Stimulated activated naive CD8-positive, alpha-beta T cell treated with anti-CD3 and anti-CD28 coated beads, Interleukin-15, Interleukin-2, amounts not matched to agents 100 U/mL and 50 U/mL, for 24 hours (primary cell): Measurements from ENCODE around the gene NTMT1.

ENCODE experiments used
- ATAC-seq: fragments of 150-1000 bp; cut with Tn5 transposase; one replicate; pipeline ENCODE4 v1.10.0; 2021
- DNase-seq: peaks from one replicate; pipeline ENCODE4 v3.0.0; 2021

The NTMT1 gene

GRCh38 chr9:129678844-129679243 lies 52.9 kb downstream of the NTMT1 start:
- DNase-seq (no peak), ATAC-seq (no peak)

GRCh38 chr9:129679537-129679936 lies 53.6 kb downstream of the NTMT1 start:
- DNase-seq (no peak), ATAC-seq (no peak)

DNA sequence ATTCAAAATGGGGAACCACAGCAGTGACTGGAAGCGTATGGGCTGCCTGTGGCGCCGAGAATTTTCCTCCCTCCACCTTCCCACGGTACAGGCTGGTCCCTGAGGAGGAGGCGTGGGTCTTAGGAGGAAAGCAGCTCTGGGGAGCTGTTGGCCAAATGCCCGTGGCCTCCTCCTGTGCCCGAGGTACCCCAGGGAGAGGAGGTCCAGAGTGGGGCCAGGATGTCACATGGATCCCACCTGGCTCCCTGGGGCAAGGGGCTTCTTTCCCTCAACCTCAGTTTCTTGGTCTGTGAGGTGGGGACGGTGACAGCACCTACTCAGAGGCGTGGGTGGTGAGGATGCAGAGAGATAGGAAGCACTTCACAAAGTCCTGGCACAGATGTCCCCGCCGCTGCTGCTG lies 56.0 kb downstream of the NTMT1 start:
- no peak for ATAC-seq
- no peak for DNase-seq

GRCh38 chr9:129682381-129682780 lies 56.4 kb downstream of the NTMT1 start:
- ATAC-seq (no peak), DNase-seq (no peak)

DNA sequence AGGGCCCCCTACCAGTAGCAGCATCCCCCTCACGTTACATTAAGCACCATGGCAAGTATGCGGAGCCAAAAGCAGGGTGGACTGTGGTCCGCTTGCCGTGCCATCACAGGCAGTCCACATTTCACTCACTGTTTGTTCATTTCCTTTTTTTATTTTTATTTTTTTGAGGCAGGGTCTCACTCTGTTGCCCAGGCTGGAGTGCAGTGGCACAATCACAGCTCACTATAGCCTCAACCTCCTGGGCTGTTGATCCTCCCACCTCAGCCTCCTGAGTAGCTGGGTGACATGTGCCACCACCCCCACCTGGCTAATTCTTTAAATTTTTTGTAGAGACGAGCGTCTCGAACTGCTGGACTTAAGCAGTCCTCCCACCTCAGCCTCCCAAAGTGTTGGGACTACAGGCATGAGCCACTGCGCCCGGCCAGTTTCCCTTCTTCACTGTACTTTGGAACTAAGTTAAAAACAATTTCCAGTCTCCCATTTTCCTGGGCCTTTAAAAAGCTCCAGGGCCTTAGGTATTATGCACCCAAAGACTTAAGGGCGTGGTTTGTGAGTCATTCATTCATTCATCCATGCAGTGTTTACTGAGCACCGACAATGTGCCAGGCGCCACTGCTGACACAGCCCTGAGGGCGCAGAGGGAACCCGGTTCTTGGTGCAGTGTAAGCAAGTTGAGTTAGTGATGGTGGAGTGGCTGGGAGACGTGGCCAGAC lies 59.4 kb downstream of the NTMT1 start:
- DNase-seq (no peak), ATAC-seq (no peak)
